ENCODE results near the gene TUBGCP2.
A peak's percentile ranks its signal among the peaks of the same experiment; 100 is the strongest.
"Not testable (repeated sequence)": the region's sequence is repeated elsewhere in the genome, so short reads cannot be mapped to it uniquely, and the experiment has no call there.

TUBGCP2 gene

DNA sequence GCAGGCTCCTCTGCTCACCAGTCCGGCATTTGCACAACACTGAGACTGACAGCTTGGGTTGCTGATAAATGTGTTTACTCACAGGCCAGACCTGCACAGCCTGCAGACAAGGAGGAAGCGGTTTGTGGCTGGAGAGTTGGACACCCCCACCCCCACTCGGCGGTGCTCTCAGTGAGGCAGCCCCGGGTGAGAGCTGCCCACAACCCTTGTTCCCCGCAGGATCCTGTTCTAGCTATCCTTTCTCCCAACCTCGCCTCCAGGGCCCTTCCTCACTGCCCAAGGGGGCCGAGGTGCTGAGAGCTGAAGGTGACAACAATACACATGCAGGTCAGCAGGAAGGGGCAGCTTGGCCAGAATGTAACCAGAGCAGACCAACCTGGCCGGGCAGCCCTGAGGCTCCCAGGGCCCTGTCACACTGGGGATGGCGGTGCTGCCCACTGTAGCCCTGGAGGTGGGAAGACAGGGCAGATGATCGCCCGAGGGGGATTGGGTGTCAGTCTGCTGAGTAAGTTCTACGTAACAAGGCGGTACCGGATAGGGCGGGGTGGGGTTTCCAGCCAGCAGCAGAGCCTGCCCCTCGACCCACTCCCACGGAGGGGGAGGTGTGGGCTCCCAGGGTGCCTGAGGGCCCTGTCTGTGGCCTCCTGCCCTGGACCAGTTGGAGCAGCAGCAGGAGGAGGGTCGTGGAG is 30.0 kb downstream of the TUBGCP2 start:
- peak; percentile 38 for DNase-seq

DNA sequence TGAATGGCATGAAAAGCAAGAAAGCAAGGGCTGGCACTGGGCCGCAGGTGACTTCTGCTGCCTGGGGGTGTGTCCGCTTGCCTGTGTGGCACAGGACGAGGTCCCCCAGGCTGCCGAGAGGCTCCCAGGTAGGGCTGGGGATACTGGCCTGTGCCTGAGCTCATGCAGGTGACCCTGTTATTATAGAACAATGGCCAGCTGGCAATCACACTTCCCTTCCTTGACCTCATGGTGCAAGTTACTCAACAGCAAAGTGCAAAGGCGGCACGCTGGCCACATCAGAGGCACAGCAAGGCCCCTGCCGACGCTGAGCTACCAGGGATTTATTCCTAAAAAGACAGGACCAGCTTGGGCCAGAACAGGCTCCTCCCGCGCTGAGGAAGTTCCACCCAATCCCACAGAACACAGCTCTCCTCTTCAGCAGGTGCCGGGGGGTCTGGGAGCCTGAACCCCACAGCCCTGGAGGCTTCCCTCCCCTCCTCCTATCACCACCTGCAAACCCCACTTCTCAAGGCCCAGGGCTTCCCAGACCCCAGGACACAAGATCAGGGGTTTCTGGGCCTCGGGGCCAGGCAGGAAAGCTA is 30.6 kb downstream of the TUBGCP2 start:
- no peak for DNase-seq

DNA sequence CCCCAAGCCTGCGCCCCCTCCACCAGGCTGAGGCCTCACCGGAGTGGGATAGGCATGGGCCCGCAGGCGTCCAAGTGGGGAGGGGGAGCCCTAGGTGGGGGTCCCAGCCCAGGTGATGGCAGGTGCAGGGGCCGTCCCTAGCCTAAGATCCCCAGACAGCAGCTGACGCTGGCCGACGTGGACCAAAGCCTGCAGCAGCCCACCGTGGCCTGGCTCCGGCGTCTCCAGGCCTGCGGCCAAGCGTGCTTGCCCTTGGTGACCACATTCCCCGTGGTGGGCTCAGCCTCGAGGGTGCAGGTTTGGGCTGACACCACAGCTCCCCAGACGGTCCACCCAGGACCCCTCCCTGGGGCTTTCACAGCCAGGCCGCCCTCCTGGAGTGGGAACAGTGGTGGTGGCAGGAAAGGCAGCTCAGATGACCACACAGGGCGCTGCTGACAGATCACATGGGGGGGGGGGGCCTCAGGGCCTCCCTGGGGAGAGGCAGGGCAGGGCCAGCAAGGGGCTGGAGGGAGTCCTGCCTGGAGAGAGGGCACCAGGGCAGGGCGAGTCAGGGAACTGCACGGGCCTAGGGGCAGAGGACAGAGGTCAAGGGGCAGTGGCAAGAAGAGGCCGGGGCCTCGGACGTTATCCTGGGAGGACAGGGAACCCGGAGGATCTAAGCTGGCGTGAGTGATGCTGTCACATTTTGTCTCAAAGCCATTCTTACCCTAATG is 31.2 kb downstream of the TUBGCP2 start:
- no peak for DNase-seq

DNA sequence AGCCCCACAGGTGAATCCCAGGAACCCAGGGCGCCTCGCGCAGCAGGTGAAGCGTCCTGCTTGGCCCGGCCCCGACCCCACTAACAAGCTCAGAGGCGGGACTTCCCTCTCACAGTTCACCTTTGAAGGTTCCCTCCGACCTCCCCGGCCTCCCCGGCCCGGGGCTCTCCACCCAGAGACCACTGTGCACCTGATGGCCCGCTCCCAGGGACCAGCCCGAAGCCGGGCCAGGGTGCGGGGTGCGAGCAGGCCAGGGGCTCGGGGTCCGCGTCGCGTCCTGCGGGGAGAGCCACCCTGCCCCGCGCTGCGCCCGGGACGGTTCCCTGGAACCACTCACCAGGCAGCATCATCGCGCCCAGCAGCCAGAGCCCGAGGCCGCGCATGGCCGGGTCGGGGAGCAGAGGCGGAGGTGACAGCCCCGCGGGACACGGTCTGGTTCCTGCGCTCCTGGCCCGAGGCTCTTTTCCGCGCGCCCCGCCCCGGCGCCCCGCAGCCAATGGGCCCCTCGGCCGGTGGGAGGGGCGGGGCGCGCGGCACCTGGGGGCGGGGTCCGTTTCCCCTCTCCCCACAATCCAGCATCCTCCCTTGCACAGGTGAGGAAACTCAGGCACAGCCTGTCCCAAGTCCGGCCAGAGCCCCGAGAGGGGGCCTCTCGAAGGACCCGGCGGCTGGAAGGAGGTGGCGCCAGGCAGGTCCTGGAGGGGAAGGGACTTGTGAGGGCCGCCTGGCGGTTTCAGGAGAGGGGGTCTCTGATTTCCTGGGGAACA is 32.1 kb downstream of the TUBGCP2 start, which contains the start of gene ADAM8:
Gene ADAM8, minus strand, starts transcription at position 434 of the 767 bp plus-strand sequence. Its CDS starts 51 bp downstream, at position 383.
- DNase-seq, result peak; percentile 63

DNA sequence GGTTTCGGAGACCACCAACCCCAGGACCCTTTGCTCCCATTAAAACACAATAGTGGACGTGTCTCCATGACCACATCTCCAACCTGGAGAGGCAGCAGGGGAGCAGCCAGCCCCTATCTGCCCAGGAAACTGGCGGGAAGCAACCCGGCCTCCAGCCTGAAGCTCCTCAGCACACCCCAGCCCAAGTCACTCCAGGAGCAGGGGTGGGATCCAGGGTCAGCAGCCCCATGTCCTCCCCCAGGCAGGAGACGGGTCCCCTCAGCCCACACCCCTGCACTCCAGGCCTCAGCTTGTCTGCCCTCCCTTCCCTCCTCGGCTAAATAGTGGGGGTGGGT is 32.6 kb downstream of the TUBGCP2 start:
- peak; percentile 27 for DNase-seq

DNA sequence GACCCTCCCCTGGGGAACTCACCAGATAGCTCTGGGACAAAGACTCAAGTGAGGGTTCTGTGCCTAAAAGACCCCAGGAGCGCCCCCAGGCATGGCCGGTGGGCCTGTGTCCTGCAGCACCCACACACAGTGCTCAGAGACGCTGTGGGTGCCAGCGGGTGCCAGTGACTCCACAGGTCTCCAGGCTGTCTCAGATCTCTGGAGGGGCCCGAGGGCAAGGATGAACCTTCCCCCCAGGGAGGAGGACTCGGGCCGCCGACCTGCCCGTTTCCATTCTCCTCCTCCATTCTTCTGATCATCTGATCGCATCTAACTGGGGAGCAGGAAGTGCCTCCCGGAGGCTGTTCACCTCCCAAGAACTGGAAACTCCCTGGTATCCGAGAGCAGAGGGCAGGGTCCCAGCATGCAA is 33.0 kb downstream of the TUBGCP2 start:
- no peak for DNase-seq

DNA sequence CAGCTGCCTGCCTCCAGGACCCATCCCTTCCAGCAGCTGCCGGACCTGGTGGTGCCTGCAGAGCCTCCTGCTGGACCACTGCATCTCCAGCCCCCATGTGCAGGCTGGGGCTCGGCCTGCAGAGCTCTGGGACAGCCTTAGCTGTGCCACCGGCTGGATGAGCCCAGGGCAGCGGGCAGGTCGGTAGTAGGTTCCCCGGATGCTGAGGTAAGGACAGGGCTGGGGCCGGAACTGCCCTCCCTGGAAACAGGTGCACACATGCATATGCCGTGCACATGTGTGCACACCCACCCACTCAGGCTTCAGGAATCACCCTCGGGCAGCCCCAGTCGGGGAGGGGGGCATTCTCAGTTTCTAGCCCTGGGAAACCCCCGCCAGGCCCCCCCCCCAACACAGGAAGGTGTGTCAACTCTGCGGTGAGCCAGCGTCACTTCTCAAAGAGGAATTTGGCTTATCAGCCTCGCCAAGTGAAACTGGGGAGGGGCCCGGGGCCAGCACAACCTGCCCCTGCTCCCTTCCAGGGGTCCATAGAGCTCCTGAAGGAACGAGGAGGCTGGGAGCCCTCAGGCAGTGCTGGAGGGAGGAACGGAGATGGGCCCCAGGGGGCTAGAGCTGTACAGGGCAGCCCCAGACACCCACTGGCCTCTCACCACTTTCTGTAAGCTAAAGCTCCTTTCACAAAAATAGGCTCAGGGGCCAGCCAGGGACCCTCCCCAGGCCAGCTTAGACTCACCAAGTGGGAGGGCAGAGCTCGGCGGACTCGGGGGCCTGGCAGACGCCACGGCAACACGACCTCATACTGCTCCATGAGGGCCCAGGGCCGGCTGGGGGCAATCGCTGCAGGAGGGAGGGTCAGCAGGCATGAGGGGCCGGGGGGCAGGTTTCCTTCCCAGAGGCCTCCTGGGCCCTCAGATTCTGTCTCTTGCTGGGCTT is 33.7 kb downstream of the TUBGCP2 start:
- DNase-seq, result no peak

DNA sequence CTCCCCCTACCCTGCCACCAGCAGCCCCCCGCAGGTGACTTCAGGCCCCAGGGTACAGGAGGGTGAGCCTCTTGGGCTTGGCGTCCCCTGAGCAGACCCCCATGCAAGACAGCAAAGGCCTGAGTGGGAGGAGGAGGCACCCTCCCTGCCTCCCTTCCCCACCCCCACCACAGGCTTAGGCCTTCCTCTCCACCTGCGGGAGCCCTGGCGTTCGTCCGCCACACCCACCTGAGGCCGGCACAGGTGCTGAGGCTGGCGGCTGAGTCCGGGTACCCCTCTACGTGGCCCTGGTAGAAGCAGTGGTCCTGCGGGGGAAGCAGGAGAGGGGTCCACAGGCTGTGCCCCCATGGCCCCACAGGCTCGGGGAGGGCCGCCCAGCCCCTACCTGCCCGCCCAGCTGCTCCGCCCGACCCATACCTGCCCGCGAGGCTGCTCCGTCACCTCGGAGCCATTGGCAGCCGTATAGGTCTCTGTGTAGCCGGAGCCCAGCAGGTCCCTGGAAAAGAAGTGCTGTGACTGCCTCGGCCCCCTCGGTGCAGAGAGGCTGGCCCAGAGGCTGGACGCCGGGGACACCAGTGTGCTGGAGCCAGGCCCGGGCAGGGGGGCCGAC is 35.0 kb downstream of the TUBGCP2 start:
- no peak for DNase-seq

DNA sequence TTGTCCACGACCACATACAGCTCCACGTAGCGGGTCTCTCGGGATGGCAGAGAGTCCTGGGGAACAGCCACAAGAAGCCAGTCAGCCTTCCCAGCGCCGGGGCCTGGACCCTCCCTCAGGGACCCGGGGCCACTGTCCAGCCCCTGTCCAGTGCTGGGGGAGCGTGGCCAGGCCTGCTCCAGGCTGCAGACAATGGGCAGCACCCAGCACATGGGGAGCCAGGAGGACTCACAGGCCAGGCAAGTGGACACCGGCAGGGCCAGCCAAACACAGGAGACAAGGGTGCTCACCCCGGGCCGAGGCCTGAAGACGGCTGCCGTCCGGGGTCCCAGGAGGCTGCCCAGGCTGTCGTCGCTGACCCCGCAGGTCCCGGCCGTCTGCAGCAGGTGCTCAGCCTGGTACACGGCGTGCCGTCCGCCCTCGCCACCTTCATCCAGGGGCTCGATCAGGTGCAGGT is 35.7 kb downstream of the TUBGCP2 start:
- no peak for DNase-seq

DNA sequence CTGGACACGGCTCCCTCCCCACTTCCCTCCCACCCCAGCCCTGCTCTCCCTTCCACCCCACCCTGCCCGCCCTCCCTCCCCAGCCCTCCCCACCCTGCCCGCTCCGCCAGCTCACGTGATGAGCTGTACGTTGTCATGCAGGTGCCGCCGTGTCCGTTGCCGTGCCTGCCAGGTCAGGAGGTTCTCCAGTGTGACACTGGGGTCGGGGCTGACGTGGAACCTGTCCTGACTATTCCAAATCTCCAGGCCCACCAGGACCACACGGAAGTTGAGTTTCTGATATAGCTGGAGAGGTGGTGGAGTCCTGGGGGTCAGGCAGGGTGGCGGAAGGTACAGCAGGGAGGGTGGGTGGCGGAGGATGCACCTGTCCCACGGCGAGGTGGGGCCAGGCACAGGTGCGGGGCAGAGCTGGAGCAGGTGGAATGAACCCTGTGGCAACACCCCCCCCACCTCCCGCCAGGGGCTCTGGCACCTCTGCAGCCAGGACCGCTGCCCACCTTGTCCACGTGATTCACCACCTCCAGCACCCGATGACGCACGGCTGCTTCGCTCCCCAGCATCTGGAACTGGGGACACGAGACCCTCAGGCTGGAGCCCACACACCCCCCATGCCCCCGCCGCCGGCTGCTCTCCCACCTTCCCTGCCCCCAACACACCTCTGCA is 36.2 kb downstream of the TUBGCP2 start:
- DNase-seq, result no peak

DNA sequence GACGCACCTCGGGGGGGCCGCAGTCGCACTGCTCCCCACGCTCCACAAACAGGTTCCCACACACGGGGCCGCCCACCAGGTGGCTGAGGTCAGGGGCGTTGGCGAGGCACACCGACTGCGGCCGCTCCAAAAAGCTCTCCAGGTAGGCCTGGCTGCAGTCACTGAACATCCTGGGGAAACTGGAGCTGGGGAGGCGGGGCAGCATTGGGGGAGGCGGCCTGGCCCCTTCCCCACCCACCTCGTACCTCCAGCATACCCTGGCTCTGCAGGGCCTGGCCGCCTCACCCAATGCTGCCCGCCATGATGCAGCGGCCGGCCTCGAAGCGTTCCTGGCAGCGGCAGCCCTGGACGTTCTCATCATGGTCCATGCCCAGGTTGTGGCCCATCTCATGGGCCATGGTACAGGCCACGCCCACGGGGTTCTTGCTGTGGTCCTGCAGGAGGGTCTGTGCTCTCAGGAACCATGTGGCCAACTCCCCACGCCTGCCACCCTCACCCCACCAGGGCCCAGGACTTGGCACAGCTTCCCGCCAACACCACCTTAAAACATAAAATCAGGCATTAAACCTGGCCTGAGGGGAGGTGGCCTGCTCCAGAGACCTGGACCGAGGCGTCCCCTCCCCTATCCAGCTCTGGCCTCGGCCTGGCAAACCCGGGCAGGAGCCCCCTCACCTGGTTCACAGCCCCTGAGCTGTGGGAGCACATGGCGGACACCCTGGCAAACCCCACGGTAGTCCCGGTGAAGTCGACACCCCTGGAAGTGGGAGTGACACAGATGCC is 37.0 kb downstream of the TUBGCP2 start:
- no peak for DNase-seq

DNA sequence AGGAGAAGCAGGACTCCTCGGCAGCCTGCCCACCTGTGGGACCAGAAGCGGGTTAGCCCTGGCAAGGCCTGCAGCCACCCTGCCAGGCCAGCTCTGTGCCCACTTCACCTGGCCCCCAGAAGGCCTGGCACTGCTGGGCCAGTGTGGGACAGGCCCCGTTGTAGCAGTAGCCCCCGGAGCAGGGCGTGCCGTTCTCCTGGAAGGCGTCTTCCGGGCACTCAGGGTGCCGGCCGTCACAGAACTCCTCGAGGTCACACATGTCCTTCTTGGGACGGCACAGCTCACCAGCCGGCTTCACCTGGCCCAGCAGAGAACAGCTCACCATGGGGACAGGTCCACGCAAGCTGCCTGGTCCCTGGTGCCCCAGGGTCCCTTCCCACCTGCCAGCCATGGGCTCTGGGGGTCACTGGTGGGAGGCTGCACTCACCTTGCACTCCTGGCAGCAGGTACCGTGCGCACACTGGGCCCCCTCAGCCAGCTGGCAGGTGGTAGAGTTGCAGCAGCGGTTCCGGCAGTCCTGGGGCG is 37.8 kb downstream of the TUBGCP2 start:
- no peak for DNase-seq

DNA sequence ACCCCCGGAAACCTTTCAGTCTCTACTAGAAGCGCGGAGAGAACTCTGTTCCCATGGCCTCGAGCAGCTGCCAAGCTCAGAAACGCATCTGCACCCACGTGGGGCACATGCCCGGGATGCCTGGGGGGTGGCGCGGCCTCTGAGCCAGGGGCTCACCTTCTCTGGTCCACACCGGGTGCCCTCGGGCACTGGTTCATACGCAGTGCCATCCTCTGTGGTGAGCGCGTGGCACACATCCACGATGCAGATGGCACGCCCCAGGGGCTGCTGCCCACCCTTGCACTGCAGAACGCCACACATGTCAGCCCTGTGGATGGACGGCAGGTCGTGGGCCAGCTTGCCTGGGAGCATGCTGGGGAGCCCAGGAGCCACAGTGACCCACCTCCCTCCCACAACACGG is 38.5 kb downstream of the TUBGCP2 start:
- no peak for DNase-seq

DNA sequence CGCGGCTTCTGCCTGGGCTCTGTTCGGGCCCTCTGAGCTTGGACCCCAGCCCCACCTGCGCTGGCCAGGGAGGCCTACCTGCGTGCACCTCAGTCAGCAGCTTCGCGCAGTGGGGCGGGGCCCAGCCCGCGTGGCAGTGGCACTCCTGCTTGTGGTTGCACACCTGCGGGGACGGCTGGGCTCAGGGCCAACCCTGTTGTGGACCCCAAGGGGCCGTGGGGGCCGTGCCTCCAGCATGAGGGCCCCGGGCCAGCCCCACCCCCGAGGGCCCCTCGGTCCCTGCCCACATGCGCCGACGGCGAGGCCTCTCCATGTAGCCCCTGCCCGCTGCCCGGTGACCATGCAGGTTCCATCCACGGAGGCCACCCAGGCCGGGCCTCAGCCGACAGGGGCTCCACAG is 39.3 kb downstream of the TUBGCP2 start:
- DNase-seq, result no peak

DNA sequence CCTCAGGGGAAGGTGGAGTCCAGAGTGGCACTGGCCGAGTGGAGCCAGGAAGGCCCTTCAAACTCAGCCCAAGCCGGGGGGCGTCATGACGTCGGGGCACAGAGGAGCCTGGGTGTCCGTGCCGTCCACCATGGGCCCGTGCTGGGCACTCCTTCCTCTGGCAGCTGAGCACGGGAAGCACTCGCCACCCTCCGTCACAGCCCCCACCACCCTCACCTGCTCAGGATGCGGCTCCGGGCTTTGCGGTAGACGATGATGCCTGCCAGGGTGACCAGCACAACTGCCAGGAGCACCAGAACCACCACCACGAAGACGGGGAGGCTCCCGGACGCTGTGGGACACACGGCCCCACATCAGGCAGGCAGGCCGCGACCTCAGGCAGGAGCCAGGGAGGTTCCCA is 40.1 kb downstream of the TUBGCP2 start:
- DNase-seq, result no peak

DNA sequence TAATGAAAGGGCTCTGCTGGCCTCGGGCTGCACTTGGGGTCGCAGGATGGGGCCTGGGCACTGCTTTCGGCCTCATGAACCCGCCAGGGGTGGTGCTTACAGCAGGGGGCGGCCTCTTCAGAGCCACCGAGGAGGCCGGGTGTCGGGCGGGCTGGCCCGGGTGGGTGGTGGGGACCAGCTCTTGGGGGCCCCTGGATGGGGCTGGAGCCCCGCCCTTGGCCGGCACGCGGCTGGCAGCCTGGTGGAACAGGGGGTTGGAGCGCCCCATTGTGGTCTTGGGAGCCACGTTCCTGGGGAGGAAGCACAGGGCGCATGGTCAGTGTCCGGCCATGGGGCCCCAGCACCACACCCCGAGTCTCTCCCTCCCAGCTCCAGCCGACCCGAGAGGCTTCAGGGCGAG is 40.8 kb downstream of the TUBGCP2 start:
- no peak for DNase-seq

DNA sequence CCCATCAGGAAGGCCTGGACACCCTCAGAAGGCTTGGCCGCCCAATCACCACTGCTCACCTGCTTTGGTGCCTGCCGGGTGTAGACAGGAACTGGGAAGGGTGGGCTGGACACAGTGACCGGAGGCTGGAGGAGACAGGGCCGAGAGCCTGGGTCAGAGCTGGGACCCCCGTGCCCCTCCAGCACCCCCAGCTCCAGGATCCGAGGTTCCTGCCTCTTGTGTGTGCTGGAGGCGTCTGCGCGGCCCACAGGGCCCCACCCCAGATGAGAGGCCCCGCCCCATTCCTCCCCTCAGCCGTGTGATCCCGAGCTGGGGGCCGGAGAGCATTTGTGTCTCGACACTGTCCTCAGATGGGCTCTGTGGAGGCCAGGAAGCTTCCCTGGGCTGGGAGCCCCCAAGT is 41.4 kb downstream of the TUBGCP2 start:
- no peak for DNase-seq

DNA sequence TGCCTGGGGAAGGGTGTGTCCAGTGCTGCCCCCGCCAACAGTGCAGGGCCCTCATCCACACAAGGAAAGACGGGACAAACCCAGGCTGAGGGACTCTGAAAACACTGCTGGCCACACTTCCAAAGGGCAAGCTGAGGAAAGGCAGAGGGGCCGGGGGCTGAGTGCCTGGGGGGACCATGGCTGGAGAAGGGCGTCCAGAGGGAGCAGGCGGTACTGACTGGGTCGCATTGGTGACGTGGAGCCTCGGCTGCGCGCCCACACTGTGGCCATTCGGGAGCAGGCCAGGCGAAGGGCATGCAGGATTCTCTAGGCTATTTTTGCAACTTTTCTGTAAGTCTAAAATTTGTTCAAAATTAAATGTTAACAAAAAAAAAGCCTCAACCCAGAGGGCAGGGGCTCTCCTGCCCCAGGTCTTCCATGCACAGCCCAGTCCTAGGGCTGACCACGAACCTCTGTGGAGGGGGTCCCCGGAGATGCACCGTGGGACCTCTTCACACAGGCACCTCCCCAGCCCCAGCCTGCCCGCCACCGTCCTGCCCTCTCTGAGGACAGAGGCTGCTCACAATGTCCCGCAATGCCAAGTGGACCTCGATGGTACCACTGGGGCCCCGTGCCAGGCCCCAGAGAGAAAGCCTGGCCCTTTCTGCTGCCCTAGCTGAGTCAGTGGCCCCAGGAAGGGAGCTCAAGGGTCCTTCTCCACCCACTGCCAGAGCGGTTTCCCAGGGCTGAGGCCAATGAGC is 42.4 kb downstream of the TUBGCP2 start:
- no peak for DNase-seq

DNA sequence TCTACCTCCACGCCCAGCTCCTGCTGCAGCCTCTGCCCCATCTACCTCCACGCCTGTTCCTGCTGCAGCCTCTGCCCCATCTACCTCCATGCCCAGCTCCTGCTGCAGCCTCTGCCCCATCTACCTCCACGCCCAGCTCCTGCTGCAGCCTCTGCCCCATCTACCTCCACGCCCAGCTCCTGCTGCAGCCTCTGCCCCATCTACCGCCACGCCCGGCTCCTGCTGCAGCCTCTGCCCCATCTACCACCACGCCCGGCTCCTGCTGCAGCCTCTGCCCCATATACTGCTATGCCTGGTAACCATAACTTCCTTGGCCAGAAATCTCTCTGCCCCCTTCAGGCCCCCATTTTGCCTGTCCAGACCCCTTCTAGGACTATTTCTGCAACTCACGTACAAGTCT is 43.6 kb downstream of the TUBGCP2 start:
- DNase-seq, result not testable (repeated sequence)
